GM10266 (cell line): Measurements from ENCODE around the gene RMDN3.

Experiments
- DNase-seq: peaks from one replicate; pipeline ENCODE4 v3.0.0; 2012; ENCODE audit errors: extremely low spot score
- CTCF ChIP-seq: IDR thresholded peaks from 2 replicates; pipeline ENCODE4 v1.5.1; 2012; ENCODE audit warnings: mild to moderate bottlenecking, low read depth; ENCODE audit not compliant: control insufficient read depth, insufficient read depth; ENCODE audit errors: missing control alignments

The RMDN3 gene

GRCh38 chr15:40785814-40786213 lies 30.8 kb upstream of the RMDN3 start:
- TF ChIP-seq CTCF = no peak
- DNase-seq = no peak

- no peak for DNase-seq
- TF ChIP-seq CTCF = no peak
These were observed 30.1 kb upstream of the RMDN3 start for GRCh38 chr15:40785164-40785563.

- peak; percentile 95 for TF ChIP-seq CTCF
- DNase-seq = peak; percentile 68
These were observed 27.7 kb upstream of the RMDN3 start for GRCh38 chr15:40782609-40783227.

GRCh38 chr15:40776537-40777141 lies 21.6 kb upstream of the RMDN3 start:
- DNase-seq = no peak

GRCh38 chr15:40775740-40776536 lies 20.9 kb upstream of the RMDN3 start:
- no peak for DNase-seq
- no peak for TF ChIP-seq CTCF

More at GRCh38 chr15:40776537-40777141, 21.6 kb upstream of the RMDN3 start:
- no peak for TF ChIP-seq CTCF

- TF ChIP-seq CTCF = no peak
- no peak for DNase-seq
These were observed 20.0 kb upstream of the RMDN3 start for GRCh38 chr15:40775007-40775406.

- no peak for DNase-seq
- no peak for TF ChIP-seq CTCF
These were observed 18.8 kb upstream of the RMDN3 start for GRCh38 chr15:40773902-40774301.
